ENCODE measurements around the gene BLOC1S2. TPM values are rescaled to one million over a fixed set of nuclear protein-coding genes. Genes with fewer than 3 reads are reported as not detected.

The BLOC1S2 gene
- total and polyA plus RNA-seq, 2 of the 8 experiments (the other 6 are each of a cell fraction or from before 2014, with no cell fraction given): 25.1 to 50.6 TPM

GRCh38 chr10:100304414-100304813 lies 17.9 kb upstream of the BLOC1S2 start:
- Histone ChIP-seq H4K8ac (ENCODE audit: extremely low read depth, insufficient read depth, low read length) (no peak overlapping the region), H3K56ac (replicated peaks; ENCODE audit: insufficient read length, low read depth, low read length) (no peak overlapping the region), H3K4me1 (replicated peaks in 1 of 4; ENCODE audit: control insufficient read depth in 3 of 4, insufficient read depth in 4 of 4, low read length in 3 of 4) (peaks cover 0 to 9% (median 2%) of the 10 kb centered on the region in 4 experiments; a peak in 4 of 7 replicates), H3K4ac (replicated peaks; ENCODE audit: insufficient read length, low read depth, low read length) (no peak overlapping the region), H3K27me3 (replicated peaks in 1 of 4; ENCODE audit: control insufficient read depth in 3 of 4, extremely low read depth in 1 of 4, insufficient read depth in 3 of 4, low read length in 3 of 4) (no peaks in the 10 kb centered on the region), H3K14ac (ENCODE audit: insufficient read length) (no peak overlapping the region), H3K23ac (ENCODE audit: insufficient read length) (no peak overlapping the region), H3K9me3 (ENCODE audit: insufficient read depth in 2 of 2, low read depth in 1 of 2, low read length in 1 of 2) (peaks cover 0 to 4% of the 10 kb centered on the region in 2 experiments; a peak in 2 of 4 replicates), H2BK20ac (ENCODE audit: low read length) (no peak overlapping the region), H2BK5ac (ENCODE audit: low read depth, low read length) (no peak overlapping the region), H3K4me3 (ENCODE audit: extremely low read depth in 1 of 4, insufficient read depth in 2 of 4, low read depth in 3 of 4, low read length in 4 of 4) (no peak overlapping the region), H3K79me2 (ENCODE audit: control insufficient read depth in 1 of 2, insufficient read depth in 2 of 2, low read length in 2 of 2) (no peaks in the 10 kb centered on the region), H4K5ac (ENCODE audit: insufficient read length, low read depth, low read length) (no peak overlapping the region), H3K36me3 (ENCODE audit: control insufficient read depth in 2 of 4, insufficient read depth in 4 of 4, low read length in 3 of 4) (no peaks in the 10 kb centered on the region), H3K9ac (replicated peaks in 1 of 4; ENCODE audit: extremely low read depth in 1 of 4, low read depth in 3 of 4, low read length in 3 of 4) (no peak overlapping the region), H2BK12ac (ENCODE audit: low read depth, low read length) (0 out of 2 replicates have a peak overlapping the region, but pooled peaks have one; percentile 50), H2AK5ac (ENCODE audit: low read depth, low read length) (peak overlapping the region; percentile 53; the same call in 1 of the 2 replicates), H2AFZ (ENCODE audit: low read length) (no peak overlapping the region), H2BK15ac (ENCODE audit: low read length) (no peak overlapping the region), H3K23me2 (ENCODE audit: low read depth, low read length) (no peaks in the 10 kb centered on the region; the same call in 1 of the 2 replicates), H3K4me2 (ENCODE audit: insufficient read depth in 1 of 2, low read depth in 2 of 2, low read length in 2 of 2) (no peak overlapping the region), H3K18ac (ENCODE audit: extremely low read depth, low read length) (no peak overlapping the region), H3K79me1 (ENCODE audit: low read depth, low read length) (no peaks in the 10 kb centered on the region), H3K27ac (ENCODE audit: low read depth, low read length) (no peak overlapping the region), H4K91ac (replicated peaks; ENCODE audit: insufficient read length, low read length) (no peak overlapping the region), H4K20me1 (replicated peaks in 1 of 2; ENCODE audit: control insufficient read depth in 1 of 2, insufficient read depth in 2 of 2, low read length in 2 of 2) (no peaks in the 10 kb centered on the region), H2BK120ac (replicated peaks; ENCODE audit: low read depth, low read length) (no peak overlapping the region)
- ChIA-PET POLR2A (ENCODE audit: partially characterized antibody) (no interaction called here), CTCF (ENCODE audit: partially characterized antibody) (interaction anchor here (0.9 to 2.3 kb wide), 10 partner anchors 12 to 204 kb away, joined by 3 to 12 read pairs (median 4); partner anchors contain the start of gene WNT8B)
- DNase-seq (ENCODE audit: low read depth in 1 of 2, low spot score in 2 of 2) (no peak), FAIRE-seq (no peak)
- 76% methylated on average over 3 of the region's 3 CpGs; no CpG with 5 or more reads in 1 of the 2 experiments for WGBS, 2 experiments (ENCODE audit: extremely low coverage in 1 of 2, insufficient coverage in 1 of 2, insufficient read length in 1 of 2, insufficient replicate concordance in 2 of 2, low coverage in 1 of 2, low lambda C conversion rate in 2 of 2, missing lambda C conversion rate in 1 of 2)
- TF ChIP-seq MAFK (IDR thresholded peaks at IDR 0.05; ENCODE audit: low read depth, low read length): no peak
- no peak for TF ChIP-seq EGR1 (IDR thresholded peaks at IDR 0.05; ENCODE audit: borderline replicate concordance, low read depth, low read length)
- no peak for TF ChIP-seq TAF1 (IDR thresholded peaks at IDR 0.05; ENCODE audit: low read depth, low read length)
